RWPE1 (cell line): ENCODE measurements around the gene THTPA.

Source experiments
- CTCF ChIA-PET: fragments of 350-600 bp; sonication (Branson Sonifier 250); formaldehyde crosslinking; extraction: SDS; loops from one replicate; lab custom pipeline; 2021; lab: Yijun Ruan, JAX
- POLR2A ChIA-PET: fragments of 400-600 bp; formaldehyde crosslinking; extraction: SDS; loops from one replicate; lab custom pipeline; 2020; ENCODE audit warnings: antibody characterized with exemption; ENCODE audit not compliant: low non-redundant PET; lab: Yijun Ruan, JAX
- DNase-seq: peaks from one replicate; pipeline ENCODE4 v3.0.0; 2012; ENCODE audit warnings: low spot score
- H3K27ac ChIP-seq: fragments of 450-650 bp; 2 replicates; pipeline ENCODE4 v1.5.1; 2017
- TF ChIP-seq, protein P1 (sequence below): fragments of 450-650 bp; conservative IDR thresholded peaks from 2 replicates; pipeline ENCODE4 v1.5.1; 2017; ENCODE audit warnings: low read depth, mild to moderate bottlenecking

Gene THTPA

DNA sequence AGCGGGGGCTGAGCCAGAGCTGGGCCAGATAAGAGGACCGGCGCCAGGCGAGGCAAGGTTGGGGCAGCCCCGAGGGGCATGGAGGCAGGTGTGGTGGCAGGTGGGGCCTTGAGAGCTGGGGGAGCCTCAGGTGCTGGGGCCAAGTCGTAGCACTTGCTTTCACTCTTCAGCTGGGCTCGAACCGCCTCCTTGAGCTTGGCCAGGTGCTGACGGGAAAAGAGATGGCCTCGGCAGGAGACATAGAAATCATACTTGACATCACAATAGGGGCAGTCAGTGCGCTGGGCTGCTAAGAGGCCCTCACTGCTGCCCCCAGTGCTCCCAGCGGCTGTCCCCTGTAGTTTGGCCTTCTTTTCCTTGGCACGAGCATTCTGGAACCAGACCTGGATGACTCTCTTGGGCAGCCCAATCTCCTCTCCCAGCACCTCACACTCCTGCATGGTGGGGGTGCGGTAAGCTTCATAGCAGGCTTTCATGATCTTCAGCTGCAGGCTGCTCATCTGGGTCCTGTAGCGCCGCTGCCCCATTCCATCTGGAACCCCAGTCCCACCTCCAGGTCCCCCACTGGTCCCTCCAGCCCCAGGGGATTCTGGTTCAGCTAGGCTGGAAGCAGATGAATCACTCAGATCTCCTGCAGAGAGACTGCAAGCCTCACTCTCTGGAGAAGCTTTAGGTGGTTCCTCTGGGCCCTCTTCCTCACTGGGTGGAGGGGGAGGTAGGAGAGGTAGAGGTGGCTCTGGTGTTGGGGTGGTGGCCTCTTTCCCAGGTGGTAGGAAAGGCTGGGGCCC, 32.6 kb upstream of the THTPA start:
- ChIA-PET POLR2A (no interaction called here), CTCF (interaction anchor here (0.5 kb wide), 2 partner anchors 21 to 232 kb away, joined by 3 to 9 read pairs; no protein-coding TSS in a partner anchor)
- H3K27ac ChIP-seq = no peak overlapping the region
- TF ChIP-seq, protein P1, sequence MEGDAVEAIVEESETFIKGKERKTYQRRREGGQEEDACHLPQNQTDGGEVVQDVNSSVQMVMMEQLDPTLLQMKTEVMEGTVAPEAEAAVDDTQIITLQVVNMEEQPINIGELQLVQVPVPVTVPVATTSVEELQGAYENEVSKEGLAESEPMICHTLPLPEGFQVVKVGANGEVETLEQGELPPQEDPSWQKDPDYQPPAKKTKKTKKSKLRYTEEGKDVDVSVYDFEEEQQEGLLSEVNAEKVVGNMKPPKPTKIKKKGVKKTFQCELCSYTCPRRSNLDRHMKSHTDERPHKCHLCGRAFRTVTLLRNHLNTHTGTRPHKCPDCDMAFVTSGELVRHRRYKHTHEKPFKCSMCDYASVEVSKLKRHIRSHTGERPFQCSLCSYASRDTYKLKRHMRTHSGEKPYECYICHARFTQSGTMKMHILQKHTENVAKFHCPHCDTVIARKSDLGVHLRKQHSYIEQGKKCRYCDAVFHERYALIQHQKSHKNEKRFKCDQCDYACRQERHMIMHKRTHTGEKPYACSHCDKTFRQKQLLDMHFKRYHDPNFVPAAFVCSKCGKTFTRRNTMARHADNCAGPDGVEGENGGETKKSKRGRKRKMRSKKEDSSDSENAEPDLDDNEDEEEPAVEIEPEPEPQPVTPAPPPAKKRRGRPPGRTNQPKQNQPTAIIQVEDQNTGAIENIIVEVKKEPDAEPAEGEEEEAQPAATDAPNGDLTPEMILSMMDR = no peak
- DNase-seq = no peak

DNA sequence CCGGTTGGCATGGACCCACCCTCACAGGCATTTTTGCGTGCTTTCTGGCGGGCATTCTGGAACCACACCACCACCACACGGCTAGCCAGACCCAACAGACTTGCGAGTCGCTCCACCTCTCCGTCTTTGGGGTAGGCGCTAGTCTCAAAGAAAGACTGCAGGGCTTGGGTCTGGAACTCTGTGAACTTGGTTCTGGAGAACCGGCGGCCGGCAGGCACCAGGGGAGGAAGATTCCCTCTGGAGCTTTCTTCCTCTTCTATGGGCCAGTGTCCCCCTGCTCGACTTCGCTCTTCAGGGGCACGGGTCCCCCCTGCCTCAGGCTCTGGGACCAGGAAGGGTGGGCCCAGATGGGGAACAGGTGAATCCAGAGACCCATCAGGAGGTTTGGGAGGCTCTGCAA, 31.1 kb upstream of the THTPA start:
- TF ChIP-seq, protein P1 = no peak
- POLR2A ChIA-PET = no interaction called here

DNA sequence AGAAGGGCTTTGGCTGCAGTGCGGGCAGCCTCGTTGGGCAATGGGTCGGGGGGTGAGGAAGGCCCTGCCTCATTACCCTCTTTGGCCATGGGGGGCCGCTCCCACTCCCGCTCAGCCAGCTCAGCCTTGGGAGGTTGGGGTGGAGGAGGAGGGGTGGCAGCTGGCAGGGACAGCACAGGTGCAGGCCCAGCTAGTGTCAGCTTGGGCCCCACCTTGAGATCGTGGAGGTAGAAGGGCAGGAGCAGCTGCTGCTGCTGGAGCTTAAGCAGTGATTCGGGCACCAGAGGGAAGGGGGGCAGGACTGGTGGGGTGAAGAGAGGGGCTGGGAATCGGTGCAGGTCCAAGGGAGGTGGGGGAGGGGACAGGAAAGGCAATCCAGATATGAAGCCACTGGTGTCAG, 30.5 kb upstream of the THTPA start:
- no peak for DNase-seq
- POLR2A ChIA-PET = no interaction called here
- H3K27ac ChIP-seq = no peak overlapping the region
- TF ChIP-seq, protein P1 = no peak
- CTCF ChIA-PET = interaction anchor here (0.6 to 1.2 kb wide), 2 partner anchors 37 to 42 kb away, joined by 3 to 4 read pairs; partner anchors contain the start of gene AP1G2

More for the DNA sequence above, 31.1 kb upstream of the THTPA start:
- H3K27ac ChIP-seq = no peak overlapping the region
- CTCF ChIA-PET = interaction anchor here (0.6 to 1.2 kb wide), 2 partner anchors 38 to 42 kb away, joined by 3 to 4 read pairs; partner anchors contain the start of gene AP1G2
- DNase-seq = no peak

DNA sequence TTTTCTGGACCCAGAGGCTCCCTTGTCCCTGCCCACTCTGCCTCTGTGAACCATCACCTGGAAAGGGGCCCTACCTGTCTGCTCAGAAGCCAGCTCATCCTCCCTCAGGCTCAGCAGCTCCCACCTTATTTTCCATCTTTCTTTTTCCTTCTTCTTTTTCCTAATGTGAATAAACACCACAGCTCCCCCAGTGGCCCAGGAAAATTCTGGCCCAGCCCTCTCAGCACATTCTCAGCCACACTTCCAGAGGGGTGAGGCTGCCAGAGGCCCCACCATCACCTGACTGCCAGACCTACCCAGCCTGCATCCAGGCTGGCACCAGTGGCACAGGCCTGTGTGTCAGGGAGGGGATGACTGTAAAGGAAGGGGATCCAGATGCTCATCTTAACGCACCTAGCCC, 27.5 kb upstream of the THTPA start:
- no peak overlapping the region for H3K27ac ChIP-seq
- DNase-seq = no peak
- TF ChIP-seq, protein P1 = peak; percentile 21; the same call in 1 of the 2 replicates
- CTCF ChIA-PET = interaction anchor here (0.6 to 1.8 kb wide), 2 partner anchors 10 to 84 kb away, joined by 3 to 5 read pairs; no protein-coding TSS in a partner anchor
- POLR2A ChIA-PET = no interaction called here

DNA sequence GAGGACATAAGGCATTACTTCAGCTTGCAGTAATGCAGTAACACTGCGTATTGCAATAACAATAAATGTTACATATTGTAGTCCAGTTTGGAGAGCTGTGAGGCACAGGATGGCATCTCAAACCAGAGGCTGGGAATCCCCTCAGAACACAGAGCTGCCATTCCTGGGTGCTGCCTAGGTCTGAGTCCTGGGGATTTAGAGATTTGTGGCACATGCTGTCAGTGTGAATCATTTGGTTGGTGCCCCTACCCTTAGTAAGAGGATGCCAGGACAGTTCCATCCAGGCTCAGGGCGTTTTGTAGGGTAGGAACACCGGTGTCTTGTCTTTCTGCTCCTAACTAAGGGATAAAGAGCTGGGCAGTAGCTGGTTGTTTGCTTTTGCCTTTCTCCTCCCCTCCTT, 27.1 kb upstream of the THTPA start:
- DNase-seq = no peak
- ChIA-PET CTCF (interaction anchor here (1.8 kb wide), 1 partner anchor 10 kb away, joined by 5 read pairs; no protein-coding TSS in a partner anchor), POLR2A (no interaction called here)
- H3K27ac ChIP-seq = no peak overlapping the region
- TF ChIP-seq, protein P1 = no peak

DNA sequence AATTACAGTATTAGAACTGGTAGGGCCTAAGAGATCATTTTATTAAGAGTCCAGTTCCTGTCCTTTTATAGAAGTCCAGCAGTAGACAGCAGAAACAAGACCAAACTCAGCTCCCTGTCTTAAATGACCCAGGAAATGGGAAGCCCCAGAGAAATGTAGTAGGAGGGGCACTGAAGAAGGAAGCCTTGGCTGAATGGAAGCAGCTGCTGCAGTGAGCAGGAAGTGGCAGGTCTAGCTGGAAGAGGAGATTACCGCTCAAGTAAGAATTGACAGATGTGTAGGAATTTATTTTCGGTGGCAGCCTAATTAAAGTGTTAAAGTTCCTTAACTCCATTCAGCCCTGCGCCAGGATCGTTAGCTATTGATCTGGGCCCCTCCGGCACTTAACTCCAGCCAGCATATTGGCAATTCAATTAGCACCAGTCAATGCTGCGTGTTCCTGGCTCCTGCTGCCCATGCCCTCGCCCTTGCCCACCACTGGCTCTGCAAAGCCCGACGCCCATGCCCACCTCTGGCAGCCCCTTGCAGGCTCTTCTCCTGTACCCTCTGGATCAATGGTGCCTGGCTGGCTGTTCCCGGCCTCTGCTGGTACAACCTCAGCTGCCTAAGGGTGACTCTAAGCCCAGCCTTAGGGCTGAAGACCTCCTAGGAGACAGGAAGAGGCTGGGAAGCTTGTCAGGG, 25.6 kb upstream of the THTPA start:
- TF ChIP-seq, protein P1 = no peak
- DNase-seq = no peak
- CTCF ChIA-PET = no interaction called here

More for the DNA sequence above, 25.6 kb upstream of the THTPA start:
- no peak overlapping the region for H3K27ac ChIP-seq
- POLR2A ChIA-PET = no interaction called here
